Neural cell (in vitro differentiated cells): ENCODE data around the gene GSTM3. TPM values are rescaled to one million over a fixed set of nuclear protein-coding genes. Genes with fewer than 3 reads are reported as not detected.

Experiments
- polyA plus RNA-seq: library from polyadenylated mRNA; depleted of rRNA; stranded (reverse); fragments of >200 nt; gene quantifications from 2 replicates; pipeline ENCODE4 v1.2.3, GENCODE V29; 2014

Gene GSTM3
- polyA plus RNA-seq, 1 donor from 2014 or later, result 195 TPM

Other genes starting within 250 kb of the GSTM3 start
- 7.2 and 9.2 TPM in 2 replicates for gene CYB561D1, start 246.9 kb downstream of the GSTM3 start, polyA plus RNA-seq
- 12.0 and 12.6 TPM in 2 replicates for gene AMIGO1, start 231.3 kb downstream of the GSTM3 start, polyA plus RNA-seq
- 9.7 and 13.2 TPM in 2 replicates for gene GPR61, start 201.2 kb downstream of the GSTM3 start, polyA plus RNA-seq
- 10.6 and 10.9 TPM in 2 replicates for gene GNAI3, start 192.4 kb downstream of the GSTM3 start, polyA plus RNA-seq
- gene GNAT2, start 121.4 kb downstream of the GSTM3 start, polyA plus RNA-seq, result 1.5 TPM in 1 of 2 replicates, not detected in the other
- gene AMPD2, start 121.2 kb downstream of the GSTM3 start, polyA plus RNA-seq, result 104 and 111 TPM in 2 replicates
- 0.06 and 0.71 TPM in 2 replicates for gene GSTM4, start 84.9 kb downstream of the GSTM3 start, polyA plus RNA-seq
- 6.8 and 10.2 TPM in 2 replicates for gene GSTM2, start 73.0 kb downstream of the GSTM3 start, polyA plus RNA-seq
- gene GSTM1, start 53.2 kb downstream of the GSTM3 start, polyA plus RNA-seq, result not detected in 2 replicates
- gene GSTM5, start 28.8 kb downstream of the GSTM3 start, polyA plus RNA-seq, result not detected in 2 replicates
- gene EPS8L3, start 22.9 kb upstream of the GSTM3 start, polyA plus RNA-seq, result not detected in 2 replicates
- gene CSF1, start 169.8 kb upstream of the GSTM3 start, polyA plus RNA-seq, result 0.08 and 0.30 TPM in 2 replicates
- gene AHCYL1, start 243.7 kb upstream of the GSTM3 start, polyA plus RNA-seq, result 44.8 and 48.7 TPM in 2 replicates